Sigmoid colon (tissue), 7 donors: ENCODE results near the gene CTNNBL1. TPM values are rescaled to one million over a fixed set of nuclear protein-coding genes. Genes with fewer than 3 reads are reported as not detected.

Source experiments
- DNase-seq: peaks from one replicate; pipeline ENCODE4 v3.0.0-alpha.2; 2019
- H3K27ac ChIP-seq, 4 donors: fragments of 200-600 bp; sonication (generic); one replicate each; pipeline ENCODE4 v1.5.1; 2016 to 2019; ENCODE audit warnings: mild to moderate bottlenecking in 1 of 4
- H3K27me3 ChIP-seq, 3 donors: fragments of 200-600 bp; sonication (generic); one replicate each; pipeline ENCODE4 v1.5.1; 2019; ENCODE audit warnings: mild to moderate bottlenecking in 1 of 3
- H3K36me3 ChIP-seq, 4 donors: fragments of 200-600 bp; sonication (generic); one replicate each; pipeline ENCODE4 v1.5.1; 2016 to 2019
- H3K4me1 ChIP-seq, 4 donors: fragments of 200-600 bp; sonication (generic); one replicate each; pipeline ENCODE4 v1.5.1; 2017 to 2019
- H3K4me3 ChIP-seq, 4 donors: fragments of 200-600 bp; sonication (generic); one replicate each; pipeline ENCODE4 v1.5.1; 2017 to 2019; ENCODE audit warnings: mild to moderate bottlenecking in 2 of 4, moderate library complexity in 1 of 4
- H3K9me3 ChIP-seq, 4 donors: fragments of 200-600 bp in 3 of 4; sonication (generic) in 3 of 4; one replicate each; pipeline versions ENCODE4 v1.5.1 to v1.6.1; 2013 to 2019
- CTCF ChIP-seq, 4 experiments: fragments of 450-650 bp in 3 of 4; fragments of 200-600 bp in 1 of 4; IDR thresholded peaks; one replicate each; pipeline ENCODE4 v1.5.1; 2016 to 2019; ENCODE audit warnings: antibody characterized with exemption in 4 of 4, mild to moderate bottlenecking in 3 of 4, moderate library complexity in 2 of 4
- EP300 ChIP-seq, 4 donors: sonication (generic); formaldehyde crosslinking; IDR thresholded peaks; one replicate each; pipeline ENCODE4 v1.6.1; 2017; ENCODE audit warnings: antibody characterized with exemption in 4 of 4
- POLR2A ChIP-seq, 2 donors: fragments of 450-650 bp; IDR thresholded peaks; one replicate each; pipeline ENCODE4 v1.6.1; 2016; ENCODE audit warnings: antibody characterized with exemption in 2 of 2, mild to moderate bottlenecking in 2 of 2, moderate library complexity in 2 of 2
- POLR2AphosphoS5 ChIP-seq, 4 donors: sonication (generic); formaldehyde crosslinking; IDR thresholded peaks; one replicate each; pipeline ENCODE4 v1.6.1; 2017; ENCODE audit warnings: antibody characterized with exemption in 4 of 4
- WGBS, 2 donors: extraction: QIAGEN DNeasy Blood & Tissue Kit; methylation state at CpG; one replicate each; pipeline ENCODE4 v1.1.7; 2013; 5-methylcytosine and 5-hydroxymethylcytosine counted together
- intact Hi-C: fragments of 100-400 bp; cut with DNase I; formaldehyde crosslinking; loops from one replicate; pipeline ENCODE4 v1.15.1; 2023
- polyA plus RNA-seq, 3 donors: library from polyadenylated mRNA; stranded (reverse); fragments of 200-250 nt; gene quantifications; one replicate each; pipeline ENCODE4 v1.2.3, GENCODE V29; 2013
- total RNA-seq, 4 donors: library from RNA; depleted of rRNA; stranded (reverse); fragments of >200 nt; gene quantifications; one replicate each; pipeline ENCODE4 v1.1.0, GENCODE V29; 2016
- donor health status: healthy with polysubstance abuse.
- donor health status: Bipolar disorder and iron deficiency.
- donor health status: healthy.

CTNNBL1 gene
- total and polyA plus RNA-seq, 7 donors: 27.3 to 47.9 (median 34.8) TPM

GRCh38 chr20:37849156-37849555 lies 155.3 kb downstream of the CTNNBL1 start:
- H3K9me3 ChIP-seq: no peaks in the 10 kb centered on the region
- no peaks in the 10 kb centered on the region for H3K4me1 ChIP-seq
- peaks cover 0 to 53% (median 6%) of the 10 kb centered on the region in 4 donors for H3K36me3 ChIP-seq
- no peaks in the 10 kb centered on the region for H3K27me3 ChIP-seq
- TF ChIP-seq EP300 (IDR thresholded peaks at IDR 0.05) (no peak), POLR2AphosphoS5 (IDR thresholded peaks at IDR 0.05) (no peak), CTCF (IDR thresholded peaks at IDR 0.05) (no peak)
- WGBS, 2 donors: 95 to 97% methylated on average over 9 of the region's 9 CpGs
- no peak overlapping the region for H3K27ac ChIP-seq
- intact Hi-C loops: no loop called here
- DNase-seq: no peak
- H3K4me3 ChIP-seq: no peak overlapping the region

- H3K36me3 ChIP-seq: peaks cover 0 to 48% (median 6%) of the 10 kb centered on the region in 4 donors
- 79 to 92% methylated on average over 2 of the region's 2 CpGs for WGBS, 2 donors
- intact Hi-C loops: no loop called here
- H3K27me3 ChIP-seq: no peaks in the 10 kb centered on the region
- H3K4me3 ChIP-seq: no peak overlapping the region
- TF ChIP-seq POLR2A (IDR thresholded peaks at IDR 0.05) (no peak), EP300 (IDR thresholded peaks at IDR 0.05) (no peak), CTCF (IDR thresholded peaks at IDR 0.05) (no peak), POLR2AphosphoS5 (IDR thresholded peaks at IDR 0.05) (no peak)
- no peak for DNase-seq
- H3K27ac ChIP-seq: no peak overlapping the region
- H3K4me1 ChIP-seq: no peaks in the 10 kb centered on the region
- no peaks in the 10 kb centered on the region for H3K9me3 ChIP-seq
Measured at GRCh38 chr20:37849566-37849965, 155.7 kb downstream of the CTNNBL1 start.

GRCh38 chr20:37850036-37850592 lies 156.3 kb downstream of the CTNNBL1 start:
- H3K4me3 ChIP-seq: no peak overlapping the region
- TF ChIP-seq EP300 (IDR thresholded peaks at IDR 0.05) (no peak), POLR2AphosphoS5 (IDR thresholded peaks at IDR 0.05) (no peak), POLR2A (IDR thresholded peaks at IDR 0.05) (no peak), CTCF (IDR thresholded peaks at IDR 0.05) (no peak)
- no peak for DNase-seq
- intact Hi-C loops: no loop called here
- H3K9me3 ChIP-seq: no peaks in the 10 kb centered on the region
- H3K4me1 ChIP-seq: no peaks in the 10 kb centered on the region
- H3K27ac ChIP-seq: no peak overlapping the region
- H3K27me3 ChIP-seq: no peaks in the 10 kb centered on the region
- H3K36me3 ChIP-seq: peaks cover 0 to 47% (median 6%) of the 10 kb centered on the region in 4 donors
- WGBS, 2 donors: 94 to 96% methylated on average over 6 of the region's 6 CpGs

- TF ChIP-seq POLR2A (IDR thresholded peaks at IDR 0.05) (no peak), CTCF (IDR thresholded peaks at IDR 0.05) (no peak), EP300 (IDR thresholded peaks at IDR 0.05) (no peak), POLR2AphosphoS5 (IDR thresholded peaks at IDR 0.05) (no peak)
- H3K36me3 ChIP-seq: peaks cover 0 to 40% (median 6%) of the 10 kb centered on the region in 4 donors
- no peaks in the 10 kb centered on the region for H3K27me3 ChIP-seq
- no peaks in the 10 kb centered on the region for H3K4me1 ChIP-seq
- intact Hi-C loops: no loop called here
- no peaks in the 10 kb centered on the region for H3K9me3 ChIP-seq
- H3K27ac ChIP-seq: no peak overlapping the region
- WGBS, 2 donors: 78 to 81% methylated on average over 10 of the region's 10 CpGs
- H3K4me3 ChIP-seq: no peak overlapping the region
- no peak for DNase-seq
Measured at GRCh38 chr20:37850724-37851355, 157.0 kb downstream of the CTNNBL1 start.
